CD4-positive, alpha-beta T cell treated with Interferon gamma for 1 hour (primary cell): ENCODE data around the gene ING2.

ENCODE experiments used
- DNase-seq: peaks from one replicate; pipeline ENCODE4 v3.0.0-alpha.2; 2020

Gene ING2

DNA sequence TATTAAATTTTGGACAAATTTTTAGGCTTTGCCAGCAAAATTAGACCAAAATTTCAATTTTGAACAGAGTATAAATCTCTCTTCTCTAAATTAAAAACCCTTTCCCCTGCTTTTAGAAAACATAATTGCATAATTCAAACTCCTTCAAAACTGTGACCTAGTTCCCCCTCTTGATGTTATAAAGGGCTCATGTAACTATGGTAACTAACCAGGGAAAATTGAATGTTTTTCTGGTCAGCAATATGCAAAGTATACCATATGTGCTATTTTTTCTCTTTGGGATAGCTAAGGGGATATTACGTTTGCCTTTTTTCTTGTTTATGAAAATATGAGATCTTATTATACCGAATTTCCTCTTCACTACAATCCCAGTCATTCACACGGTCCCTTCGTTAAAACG, 5.1 kb upstream of the ING2 start:
- DNase-seq = no peak

DNA sequence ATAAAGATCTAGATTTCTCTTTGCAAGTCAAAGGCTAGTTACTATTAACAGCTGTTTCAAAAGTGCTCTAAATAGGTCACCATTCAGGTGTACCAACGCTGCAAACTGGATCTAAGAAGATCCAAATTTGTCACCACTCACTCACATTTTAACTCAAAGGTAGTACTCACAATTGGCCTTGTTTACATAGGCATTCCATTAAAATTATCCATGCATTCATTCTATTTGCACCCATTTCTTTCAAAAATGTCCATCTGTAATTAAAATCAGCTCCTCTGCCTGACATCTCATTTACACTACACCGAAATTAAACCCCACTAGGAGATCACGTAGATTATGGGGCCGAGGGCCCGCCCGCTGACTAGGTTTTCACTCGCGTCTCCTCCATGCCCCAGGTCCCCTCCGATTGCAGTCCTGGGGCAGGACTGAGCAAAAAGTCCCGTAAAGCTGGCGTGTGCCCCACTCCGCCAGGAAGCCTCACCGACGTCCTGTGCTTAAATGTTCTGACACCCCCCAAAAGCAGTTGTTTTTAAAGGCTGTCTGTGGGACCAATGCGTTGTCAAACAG, 1.3 kb upstream of the ING2 start:
- no peak for DNase-seq

DNA sequence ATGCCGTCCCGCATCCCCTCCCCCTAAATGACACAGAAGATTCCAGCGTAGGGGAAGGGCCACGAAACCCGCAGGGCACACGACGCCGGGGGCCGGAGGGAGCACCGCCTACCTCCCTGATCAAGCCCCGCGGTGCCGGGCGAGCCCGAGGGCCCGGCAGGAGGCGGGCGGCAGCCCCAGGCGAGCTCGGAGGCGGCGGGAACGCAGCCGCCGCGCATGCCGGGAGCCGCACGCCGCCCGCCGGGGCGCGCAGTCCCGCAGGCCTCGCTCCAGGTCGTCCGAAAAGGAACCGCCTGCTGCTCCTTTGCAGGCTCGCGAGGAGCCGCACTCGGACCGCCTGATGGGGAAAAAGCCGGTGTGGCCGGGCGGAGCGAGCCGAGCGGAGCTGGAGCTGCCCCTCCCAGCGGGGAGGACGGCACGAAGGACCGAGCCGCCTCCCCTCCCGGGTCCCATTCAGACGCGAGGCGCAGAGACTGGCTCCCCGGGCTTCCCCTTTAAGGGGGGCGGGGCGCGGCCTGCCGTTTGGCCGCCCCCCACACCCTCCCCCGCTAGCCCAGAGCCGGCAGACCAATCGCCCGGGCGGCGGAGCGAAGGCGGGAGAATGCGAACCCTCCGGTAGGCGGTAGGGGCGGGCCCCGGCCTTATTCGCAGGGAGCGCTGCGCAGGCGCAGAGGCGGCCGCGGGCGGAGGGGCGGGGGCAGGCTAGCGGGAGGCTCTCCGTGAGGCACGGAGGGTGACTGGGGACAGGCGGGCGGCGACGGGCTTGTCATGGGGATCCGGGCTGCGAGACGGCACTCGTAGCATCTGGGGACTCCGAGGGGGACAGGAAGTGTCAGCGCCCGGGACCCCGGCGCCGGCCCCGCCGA, 561 bp upstream of the ING2 start:
- DNase-seq = peak; percentile 99

DNA sequence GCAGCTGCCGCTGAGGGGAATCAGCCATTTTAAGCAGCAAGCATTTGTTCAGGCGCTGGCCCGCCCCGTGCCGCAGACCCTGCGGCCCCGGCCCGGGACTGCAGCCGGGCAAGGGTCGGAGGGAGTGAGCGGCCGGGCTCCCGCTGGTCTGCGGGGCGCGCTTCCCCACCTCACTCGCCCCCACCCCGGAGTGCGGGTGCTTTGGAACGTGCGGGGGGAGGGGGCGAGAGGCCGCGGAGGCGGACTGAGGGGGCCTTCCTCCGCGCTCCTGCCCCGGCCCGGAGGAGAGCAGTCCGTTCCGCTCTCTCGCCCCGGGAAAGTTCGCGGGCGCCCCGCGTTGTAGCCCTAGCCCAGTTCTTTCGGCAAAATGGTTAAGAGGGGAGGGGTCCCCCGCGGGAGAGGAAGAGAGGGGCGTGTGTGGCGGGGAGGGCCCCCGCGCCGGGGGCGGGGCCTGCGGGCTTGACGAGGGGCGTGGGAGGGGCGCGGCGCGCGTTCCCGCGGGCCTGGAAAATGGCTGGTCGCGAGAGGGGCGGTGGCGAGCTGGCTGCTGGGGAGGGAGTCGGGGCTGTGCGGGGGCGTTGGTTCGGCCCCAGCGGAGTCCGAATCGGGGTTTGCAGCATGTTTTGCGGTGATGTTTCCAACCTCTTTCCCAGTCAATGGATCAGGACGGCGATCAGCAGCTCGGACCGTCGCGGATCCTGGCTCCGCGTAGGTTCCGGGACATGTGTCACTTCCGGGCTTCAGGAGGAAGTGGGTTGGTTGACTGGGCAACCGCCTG, 942 bp downstream of the ING2 start:
- peak; percentile 83 for DNase-seq

DNA sequence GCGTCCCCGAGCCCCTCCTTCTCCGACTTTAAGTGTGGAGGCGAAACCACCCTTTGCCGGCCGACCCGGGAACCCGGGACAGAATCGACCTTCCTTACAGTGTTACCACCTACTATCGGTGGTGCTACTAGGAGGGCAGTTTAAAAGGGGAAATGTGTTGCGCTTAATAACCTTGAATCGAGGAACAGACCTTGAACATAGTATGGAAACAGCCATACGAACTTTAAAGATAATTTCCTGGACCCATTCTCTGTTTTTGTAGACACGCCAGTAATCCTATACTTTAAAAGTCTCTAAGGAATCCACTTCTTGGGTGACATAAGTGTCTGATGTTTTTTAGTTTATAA, 1.5 kb downstream of the ING2 start:
- DNase-seq = no peak

DNA sequence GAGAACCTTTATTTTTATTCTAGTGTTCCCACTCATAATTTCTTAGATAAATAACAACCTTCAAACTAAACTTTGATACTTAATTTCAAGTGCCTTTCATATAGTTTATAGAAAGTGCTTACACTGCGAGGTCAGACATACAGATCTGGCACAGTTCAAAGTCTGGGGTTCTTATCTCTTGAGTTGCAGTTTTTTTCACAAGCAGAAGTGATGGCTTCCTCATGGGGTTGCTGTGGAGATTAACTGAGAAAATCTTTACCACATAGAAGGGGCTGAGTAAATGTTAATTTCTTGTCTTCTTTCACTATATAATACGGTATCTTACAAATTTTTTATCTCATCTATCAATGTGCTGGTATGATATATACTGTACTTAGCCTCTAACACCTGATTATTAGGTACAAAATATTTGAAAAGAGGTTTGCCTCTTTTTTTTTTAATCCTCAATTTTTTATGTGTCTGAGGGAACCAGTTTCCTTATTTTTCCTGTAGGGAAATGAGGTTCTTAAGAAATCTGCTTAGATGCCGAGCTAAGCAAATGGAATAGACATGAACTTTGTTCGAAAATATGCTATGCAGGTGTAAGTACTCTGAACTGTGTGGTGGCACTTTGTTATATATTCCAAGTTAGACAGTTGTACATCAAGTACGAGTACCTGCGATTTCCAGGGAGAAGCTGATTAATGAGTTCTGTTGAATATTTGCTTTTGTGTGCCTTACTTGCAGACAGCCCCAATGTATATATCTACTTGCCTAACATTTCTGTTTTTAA, 3.3 kb downstream of the ING2 start:
- no peak for DNase-seq

DNA sequence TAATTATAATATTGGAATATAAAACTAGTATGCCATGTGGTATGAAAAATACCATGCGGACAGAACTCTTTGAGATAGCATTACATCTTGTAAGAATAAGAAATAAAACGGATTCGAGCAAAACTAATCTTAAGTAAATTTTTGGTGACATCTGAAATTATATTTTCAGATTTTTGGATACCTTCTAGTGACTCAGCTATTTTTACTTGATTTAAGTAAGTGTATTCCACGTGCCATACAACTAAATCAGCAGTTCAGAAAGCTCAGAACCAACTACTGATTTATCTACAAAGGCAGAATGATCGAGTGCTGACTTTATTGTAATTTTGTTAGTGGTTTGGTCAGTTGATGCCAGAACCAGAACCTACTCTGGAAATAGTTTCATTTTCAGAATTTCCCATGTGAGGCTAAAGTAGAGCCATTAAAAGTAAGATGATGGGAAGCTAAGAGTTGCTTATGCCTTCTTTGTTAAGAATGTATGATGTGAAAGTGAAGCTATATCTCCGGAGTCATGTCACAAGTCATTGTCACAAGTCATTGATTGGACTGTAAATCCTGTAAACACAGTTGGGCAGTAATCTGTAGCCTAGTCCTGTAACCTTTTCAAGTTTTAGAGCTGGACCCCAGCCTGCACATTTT, 4.0 kb downstream of the ING2 start:
- no peak for DNase-seq

DNA sequence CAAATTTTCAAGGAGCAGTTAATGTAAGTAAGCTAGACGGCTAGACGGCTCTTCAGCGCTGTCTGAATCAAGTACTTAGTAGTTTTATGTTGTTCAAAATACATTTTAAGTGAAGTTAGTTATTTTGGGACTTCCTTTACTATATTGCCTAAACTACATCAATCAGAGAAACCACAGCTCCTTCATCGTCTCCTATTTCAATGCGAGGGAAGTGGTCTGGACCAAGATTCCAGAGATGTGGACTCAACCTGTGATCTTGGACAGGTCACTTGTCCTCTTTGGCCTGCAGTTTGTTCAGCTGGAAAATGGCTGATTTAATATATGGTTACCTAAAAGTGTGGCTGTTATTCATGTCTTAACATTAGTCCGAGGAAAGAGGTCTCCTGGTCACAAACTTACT, 10.6 kb downstream of the ING2 start:
- DNase-seq = no peak

DNA sequence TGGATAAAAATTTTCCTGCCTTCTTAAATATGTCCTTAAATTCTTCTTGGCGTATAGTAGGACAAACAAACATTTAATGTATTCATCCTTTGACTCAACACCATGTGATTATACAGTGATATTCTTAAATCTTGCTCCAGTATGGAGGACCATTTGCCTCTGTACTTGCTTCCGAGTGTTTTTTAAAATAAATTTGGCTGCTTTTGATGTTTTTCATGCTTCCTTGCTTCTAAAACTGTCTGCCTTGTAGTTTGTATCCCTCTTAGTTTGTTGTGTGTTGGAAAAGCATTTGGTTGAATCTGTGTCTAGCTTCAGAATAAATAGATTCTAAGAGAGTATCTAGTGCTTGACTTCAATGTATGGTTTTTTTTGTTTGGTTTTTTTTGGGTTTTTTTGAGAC, 12.3 kb downstream of the ING2 start:
- no peak for DNase-seq

DNA sequence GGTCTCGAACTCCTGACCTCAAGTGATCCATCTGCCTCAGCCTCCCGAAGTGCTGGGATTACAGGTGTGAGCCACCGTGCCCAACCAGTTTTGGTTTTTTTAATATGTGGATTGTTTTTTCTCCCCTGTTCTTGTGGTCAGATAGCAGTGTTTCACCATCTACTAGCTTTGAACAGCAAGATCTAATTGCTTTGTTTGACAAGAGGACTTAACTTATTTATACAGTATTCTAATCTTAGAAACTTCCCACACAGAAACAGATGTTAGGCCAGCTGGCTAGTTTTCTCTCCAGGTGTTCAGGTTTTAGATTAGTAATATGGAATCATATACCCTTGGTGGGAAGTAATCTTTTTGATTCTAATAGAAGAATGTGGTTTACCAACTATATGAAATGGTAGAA, 12.9 kb downstream of the ING2 start:
- no peak for DNase-seq

DNA sequence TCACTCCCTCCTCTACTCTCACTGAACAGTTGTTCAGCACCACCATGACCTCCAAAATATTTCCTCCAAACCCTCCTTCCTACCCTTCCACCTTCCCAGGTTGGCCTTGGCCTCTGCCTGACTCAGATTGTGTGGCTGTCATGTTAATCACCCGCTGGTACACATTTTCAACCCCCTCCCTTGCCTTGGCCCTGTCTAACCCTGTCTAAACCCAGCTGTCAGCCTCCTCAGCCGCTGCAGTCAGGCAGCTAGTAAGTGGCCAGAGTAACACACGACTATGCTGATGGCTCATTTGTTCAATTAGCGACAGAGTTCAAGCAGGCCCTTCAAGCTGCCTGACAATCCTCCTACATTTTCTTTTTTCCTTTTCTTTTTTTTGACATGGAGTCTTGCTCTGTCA, 18.0 kb downstream of the ING2 start:
- no peak for DNase-seq

DNA sequence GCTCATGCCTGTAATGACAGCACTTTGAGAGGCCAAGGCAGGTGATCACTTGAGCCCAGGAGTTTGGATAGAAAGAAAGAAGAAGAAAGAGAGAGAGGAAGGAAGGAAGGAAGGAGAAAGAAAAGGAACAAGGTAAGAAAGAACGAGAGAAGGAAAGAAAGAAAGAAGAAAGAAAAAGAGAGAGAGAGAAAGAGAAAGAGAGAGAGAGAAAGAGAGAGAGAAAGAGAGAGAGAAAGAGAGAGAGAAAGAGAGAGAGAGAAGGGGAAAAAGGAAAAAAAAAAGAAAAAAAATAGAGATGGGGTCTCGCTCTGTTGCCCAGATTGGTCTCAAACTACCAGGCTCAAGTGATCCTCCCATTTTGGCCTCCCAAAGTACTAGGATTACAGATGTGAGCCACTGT, 22.5 kb downstream of the ING2 start:
- DNase-seq = no peak

DNA sequence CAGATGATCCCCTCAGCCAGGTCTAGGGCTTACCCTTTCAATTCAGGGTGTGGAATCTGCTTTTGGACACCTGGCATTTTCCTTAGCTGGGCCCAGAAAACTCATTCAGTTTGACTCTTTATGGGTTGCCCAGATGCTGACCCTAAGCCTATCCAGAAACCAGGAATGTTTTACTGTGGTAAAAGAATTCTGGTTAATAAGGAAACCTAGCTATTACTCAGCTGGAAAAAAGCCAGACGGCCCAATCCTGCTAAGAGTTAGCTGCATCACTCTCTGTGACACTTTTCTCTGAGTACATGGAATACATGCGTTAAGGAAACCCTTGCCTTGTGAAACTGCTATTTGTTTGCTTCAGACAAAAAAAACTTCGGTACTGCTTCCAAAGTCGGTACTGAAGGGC, 28.0 kb downstream of the ING2 start:
- no peak for DNase-seq

DNA sequence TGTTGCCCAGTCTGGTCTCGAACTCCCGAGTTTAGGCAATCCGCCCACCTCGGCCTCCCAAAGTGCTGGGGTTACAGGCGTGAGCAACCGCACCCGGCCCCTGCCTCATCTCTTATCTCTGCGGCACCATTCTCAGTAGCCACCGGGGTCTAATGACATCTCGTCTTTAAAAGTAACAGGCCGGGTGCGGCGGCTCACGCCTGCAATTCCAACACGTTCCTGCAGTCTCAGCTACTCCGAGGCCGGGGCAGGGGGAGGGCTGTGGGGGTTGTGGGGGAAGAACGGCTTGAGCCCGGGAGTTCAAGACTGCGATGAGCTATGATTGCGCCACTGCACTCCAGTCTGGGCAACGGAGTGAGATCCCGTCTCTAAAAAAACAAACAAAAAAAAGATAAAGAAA, 28.8 kb downstream of the ING2 start:
- no peak for DNase-seq

DNA sequence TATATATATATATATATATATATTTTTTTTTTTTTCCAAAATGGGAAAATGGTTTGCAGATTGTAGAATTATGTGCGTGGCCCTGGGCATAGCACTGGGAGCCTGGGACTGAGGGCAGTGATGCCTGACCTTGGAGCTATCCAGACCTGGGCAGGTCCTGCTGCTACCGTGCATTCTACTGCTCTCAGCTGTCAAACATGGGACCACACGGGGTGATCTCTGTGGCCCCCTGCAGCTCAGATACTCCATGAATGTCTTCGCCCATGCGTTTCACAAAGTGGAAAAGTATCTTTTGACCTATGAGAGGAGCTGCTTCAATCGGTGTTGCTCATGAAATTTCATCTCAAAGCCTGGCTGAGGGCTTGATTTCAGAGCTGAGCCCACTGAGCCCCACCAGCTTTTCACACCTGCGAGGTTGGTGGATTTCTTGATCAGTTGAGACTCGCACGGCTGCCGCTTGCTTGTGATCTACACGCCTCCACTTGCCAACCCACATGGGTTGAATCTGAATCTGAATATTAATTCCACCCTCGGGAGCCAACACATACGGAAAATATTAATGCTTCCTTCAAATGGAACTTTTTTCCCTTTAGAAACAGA, 35.7 kb downstream of the ING2 start:
- no peak for DNase-seq

DNA sequence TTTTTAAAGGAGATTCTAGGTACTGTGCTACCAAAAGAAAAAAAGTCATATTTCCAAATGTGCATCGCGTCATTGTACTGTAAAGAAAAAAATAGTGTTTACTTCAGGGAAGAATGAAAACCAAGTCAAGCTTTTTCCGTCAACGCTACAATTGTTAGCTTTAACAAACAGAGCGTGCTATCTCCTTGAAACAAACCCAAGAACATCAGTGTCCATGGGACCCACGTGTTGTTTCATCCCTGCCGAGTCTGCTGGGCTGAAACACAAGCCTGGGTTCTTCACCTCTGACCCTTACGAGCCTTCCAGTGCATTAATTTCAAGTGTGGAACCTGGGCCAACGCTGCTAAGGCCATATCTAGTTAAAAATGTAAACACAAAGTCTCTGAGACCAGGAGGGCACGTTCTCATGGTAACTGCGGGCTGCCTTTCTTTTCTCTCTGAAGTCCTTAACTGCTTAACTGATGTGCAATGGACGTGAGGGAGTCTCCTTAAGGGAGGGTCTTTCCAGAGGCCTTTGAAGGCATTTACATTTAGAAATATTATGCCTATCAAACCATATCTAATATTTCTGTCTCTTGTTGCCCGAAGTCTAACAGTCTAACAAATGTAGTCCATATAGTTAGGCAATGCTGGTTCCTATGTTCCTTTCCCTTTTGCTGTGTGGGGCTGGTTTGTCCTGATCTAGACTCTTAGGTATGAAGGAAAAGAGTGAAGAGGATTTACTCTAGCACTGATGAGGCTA, 36.3 kb downstream of the ING2 start:
- DNase-seq = no peak

DNA sequence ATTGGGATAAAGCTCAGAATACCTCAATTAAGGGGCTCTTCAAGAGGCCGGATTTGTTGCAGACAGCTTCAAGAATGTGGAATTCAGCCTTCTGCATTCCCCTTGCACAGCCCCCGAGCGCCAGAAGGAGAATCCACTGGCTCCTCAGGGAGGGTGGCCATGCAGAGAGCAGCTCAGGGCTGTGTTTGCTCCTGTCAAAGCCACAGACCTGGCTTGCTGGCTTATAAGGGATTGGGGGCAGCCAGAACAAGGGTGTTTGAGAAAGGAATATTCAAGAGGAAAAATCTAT, 36.8 kb downstream of the ING2 start:
- DNase-seq = no peak

DNA sequence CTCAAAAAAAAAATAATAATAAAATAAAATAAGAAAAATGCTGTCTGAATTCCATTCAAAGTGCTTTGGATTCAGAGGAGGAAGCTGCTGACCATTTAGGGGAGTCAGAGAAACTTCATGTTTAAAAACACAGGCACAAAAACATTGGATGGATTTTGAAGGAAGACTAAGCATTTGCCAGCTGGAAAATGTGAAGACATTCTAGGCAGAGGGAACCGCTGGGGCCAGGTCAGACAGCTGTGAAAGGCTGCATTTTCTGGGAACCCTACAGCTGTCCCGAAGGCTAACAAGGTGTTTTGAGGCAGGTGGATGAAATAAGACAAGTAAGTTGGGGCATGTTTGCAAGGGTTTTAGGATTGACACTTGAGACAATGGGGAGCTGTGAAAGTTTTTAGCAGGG, 38.6 kb downstream of the ING2 start:
- DNase-seq = no peak

DNA sequence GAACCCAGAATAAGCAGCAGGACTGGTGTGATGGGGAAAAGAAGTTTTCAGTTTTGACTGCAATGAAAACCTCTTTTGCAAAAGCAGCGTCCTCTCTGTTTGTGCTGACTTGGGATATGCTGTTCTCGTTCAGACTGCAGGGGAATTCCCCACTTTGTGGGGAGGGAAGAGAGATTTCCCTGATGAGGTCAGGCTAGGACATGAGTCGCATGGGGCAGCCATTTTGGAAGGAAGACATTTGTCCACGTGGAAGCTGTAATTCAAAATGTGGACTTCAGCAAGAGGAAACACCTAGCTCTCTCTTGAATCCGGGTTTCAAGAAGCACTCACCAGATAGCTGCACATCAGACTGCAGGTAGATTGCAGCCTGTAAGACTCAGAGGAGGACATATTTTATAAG, 39.3 kb downstream of the ING2 start:
- no peak for DNase-seq

DNA sequence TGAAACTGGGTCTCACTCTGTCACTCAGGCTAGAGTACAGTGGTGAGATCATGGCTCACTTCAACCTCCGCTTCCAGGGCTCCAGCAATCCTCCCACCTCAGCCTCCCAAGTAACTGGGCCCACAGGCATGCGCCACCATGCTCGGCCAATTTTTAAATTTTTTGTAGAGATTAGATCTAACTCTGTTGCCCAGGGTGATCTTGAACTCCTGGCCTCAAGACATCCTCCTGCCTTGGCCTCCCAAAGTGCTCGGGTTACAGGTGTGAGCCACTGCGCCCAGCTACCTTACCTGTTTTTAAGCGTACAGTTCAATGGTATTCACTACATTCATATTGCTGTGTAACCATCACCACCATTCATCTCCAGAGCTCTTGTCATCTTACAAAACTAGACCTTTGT, 41.5 kb downstream of the ING2 start:
- DNase-seq = no peak

DNA sequence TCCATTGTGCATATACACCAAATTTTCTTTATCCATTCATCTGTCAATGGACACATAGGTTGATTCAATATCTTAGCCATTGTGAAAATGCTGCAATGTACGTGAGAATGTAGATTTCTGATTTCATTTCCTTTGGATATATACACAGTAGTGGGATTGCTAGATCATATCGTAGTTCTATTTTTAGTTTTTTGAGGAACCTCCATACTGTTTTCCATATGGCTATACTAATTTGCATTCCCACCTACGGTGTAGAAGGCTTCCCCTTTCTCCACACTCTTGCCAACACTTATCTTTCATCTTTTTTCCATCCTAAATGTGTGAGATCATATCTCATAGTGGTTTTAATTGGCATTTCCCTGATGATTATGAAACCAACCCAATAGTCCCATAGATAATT, 43.4 kb downstream of the ING2 start:
- DNase-seq = no peak
